MM.1S (cell line): Measurements from ENCODE around the gene NBEAL2.

Experiments used
- EZH2 ChIP-seq: fragments of 300-600 bp; sonication (generic); optimal IDR thresholded peaks from 2 replicates; pipeline ENCODE3; 2017; ENCODE audit warnings: low read depth, mild to moderate bottlenecking, antibody characterized with exemption, low read length, mixed read lengths
- TF ChIP-seq, protein P1 (sequence below): fragments of 300-600 bp; sonication (generic); IDR thresholded peaks from 2 replicates; pipeline ENCODE4 v1.5.1; 2016; ENCODE audit warnings: antibody characterized with exemption, low read length, mixed read lengths

DNA sequence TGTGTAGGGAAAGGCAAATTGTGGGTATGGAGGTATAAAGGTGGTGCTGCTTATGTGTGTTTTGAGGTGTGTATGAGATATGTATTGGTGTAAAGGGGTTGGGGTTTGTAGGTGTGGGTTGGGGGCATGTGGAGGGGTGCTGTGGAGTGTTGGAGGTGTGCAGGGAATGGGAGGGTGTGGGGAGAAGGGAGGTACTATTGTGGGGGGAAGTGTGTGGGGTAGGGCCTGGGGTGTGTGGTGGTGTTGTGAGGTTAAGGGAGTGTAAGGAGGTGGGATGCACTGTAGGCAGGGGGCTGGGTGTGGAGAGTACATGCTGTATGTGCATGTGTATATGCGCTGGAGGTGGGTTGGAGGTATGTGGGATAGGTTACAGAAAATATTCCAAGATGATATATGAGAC lies 18.6 kb upstream of the NBEAL2 start:
- TF ChIP-seq, protein P1, sequence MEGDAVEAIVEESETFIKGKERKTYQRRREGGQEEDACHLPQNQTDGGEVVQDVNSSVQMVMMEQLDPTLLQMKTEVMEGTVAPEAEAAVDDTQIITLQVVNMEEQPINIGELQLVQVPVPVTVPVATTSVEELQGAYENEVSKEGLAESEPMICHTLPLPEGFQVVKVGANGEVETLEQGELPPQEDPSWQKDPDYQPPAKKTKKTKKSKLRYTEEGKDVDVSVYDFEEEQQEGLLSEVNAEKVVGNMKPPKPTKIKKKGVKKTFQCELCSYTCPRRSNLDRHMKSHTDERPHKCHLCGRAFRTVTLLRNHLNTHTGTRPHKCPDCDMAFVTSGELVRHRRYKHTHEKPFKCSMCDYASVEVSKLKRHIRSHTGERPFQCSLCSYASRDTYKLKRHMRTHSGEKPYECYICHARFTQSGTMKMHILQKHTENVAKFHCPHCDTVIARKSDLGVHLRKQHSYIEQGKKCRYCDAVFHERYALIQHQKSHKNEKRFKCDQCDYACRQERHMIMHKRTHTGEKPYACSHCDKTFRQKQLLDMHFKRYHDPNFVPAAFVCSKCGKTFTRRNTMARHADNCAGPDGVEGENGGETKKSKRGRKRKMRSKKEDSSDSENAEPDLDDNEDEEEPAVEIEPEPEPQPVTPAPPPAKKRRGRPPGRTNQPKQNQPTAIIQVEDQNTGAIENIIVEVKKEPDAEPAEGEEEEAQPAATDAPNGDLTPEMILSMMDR: no peak
- TF ChIP-seq EZH2: no peak
